Thymus (tissue), 11 donors: ENCODE data around the gene TEX101. TPM values are rescaled to one million over a fixed set of nuclear protein-coding genes. Genes with fewer than 3 reads are reported as not detected.
A peak's percentile ranks its signal among the peaks of the same experiment; 100 is the strongest.

Experiments
- DNase-seq, 9 donors: peaks; one replicate each; pipeline ENCODE4 v3.0.0-alpha.2; 2013; ENCODE audit warnings: low spot score in 9 of 9, low read depth in 6 of 9, missing footprints in 1 of 9
- H3K27ac ChIP-seq, 2 donors: one replicate each; pipeline ENCODE4 v1.5.1; 2013; ENCODE audit warnings: control low read depth in 1 of 2, low read depth in 1 of 2, low read length in 1 of 2, mild to moderate bottlenecking in 1 of 2, moderate library complexity in 1 of 2
- H3K27me3 ChIP-seq, 2 donors: one replicate each; pipeline ENCODE4 v1.5.1; 2013; ENCODE audit warnings: low read length in 1 of 2; ENCODE audit not compliant: control insufficient read depth in 2 of 2, insufficient read depth in 1 of 2
- H3K36me3 ChIP-seq, 2 donors: one replicate each; pipeline ENCODE4 v1.5.1; 2013; ENCODE audit warnings: low read length in 1 of 2, mild to moderate bottlenecking in 1 of 2, moderate library complexity in 1 of 2; ENCODE audit not compliant: control insufficient read depth in 2 of 2, insufficient read depth in 2 of 2
- H3K4me1 ChIP-seq, 2 donors: one replicate each; pipeline ENCODE4 v1.5.1; 2013; ENCODE audit warnings: low read length in 2 of 2; ENCODE audit not compliant: control insufficient read depth in 2 of 2, insufficient read depth in 2 of 2
- H3K4me3 ChIP-seq, 2 donors: one replicate each; pipeline ENCODE4 v1.5.1; 2013; ENCODE audit warnings: low read length in 2 of 2, control low read depth in 1 of 2, mild to moderate bottlenecking in 1 of 2
- H3K9me3 ChIP-seq, 2 donors: one replicate each; pipeline ENCODE4 v1.5.1; 2013; ENCODE audit warnings: low read length in 1 of 2, mild to moderate bottlenecking in 1 of 2; ENCODE audit not compliant: control insufficient read depth in 2 of 2, insufficient read depth in 1 of 2
- WGBS: extraction: QIAGEN DNeasy Blood & Tissue Kit; methylation state at CpG from one replicate; pipeline ENCODE4 v1.1.7; 2013; 5-methylcytosine and 5-hydroxymethylcytosine counted together
- polyA plus RNA-seq: library from polyadenylated mRNA; stranded (reverse); fragments of 200-250 nt; gene quantifications from one replicate; pipeline ENCODE4 v1.2.3, GENCODE V29; 2013
- total RNA-seq: library from RNA; stranded (reverse); fragments of 120-200 nt; gene quantifications from one replicate; pipeline ENCODE4 v1.2.4, GENCODE V29; 2013
- donor health status: healthy.

TEX101 gene
- total and polyA plus RNA-seq, 2 donors: 0.18 to 0.99 TPM

DNA sequence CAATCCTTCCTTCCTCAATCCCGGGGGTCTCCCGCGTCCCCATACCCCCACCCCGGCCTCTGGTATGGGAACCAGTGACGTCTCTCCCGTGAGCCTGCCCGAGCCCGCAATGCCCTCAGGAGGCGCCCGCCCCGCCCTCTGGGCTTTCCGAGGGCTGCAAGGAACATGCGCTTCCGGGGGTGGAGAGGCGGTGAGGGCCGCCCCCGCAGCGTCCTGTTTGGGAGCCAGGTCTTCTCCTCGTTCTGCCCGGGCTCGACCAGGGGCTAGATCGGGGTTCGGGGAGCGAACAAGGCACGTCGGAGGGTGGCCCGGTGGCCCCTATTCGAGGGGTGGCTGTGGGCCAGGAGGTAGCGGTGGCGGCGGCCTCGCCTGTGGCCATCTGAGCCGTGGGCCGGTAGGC, 6.6 kb upstream of the TEX101 start:
- H3K4me1 ChIP-seq: no peaks in the 10 kb centered on the region
- no peaks in the 10 kb centered on the region for H3K36me3 ChIP-seq
- DNase-seq: no peak
- H3K9me3 ChIP-seq: no peaks in the 10 kb centered on the region
- H3K27me3 ChIP-seq: peaks cover 0 to 4% of the 10 kb centered on the region in 2 donors
- no peak overlapping the region for H3K27ac ChIP-seq
- H3K4me3 ChIP-seq: no peak overlapping the region
- 93% methylated on average over 34 of the region's 34 CpGs for WGBS

DNA sequence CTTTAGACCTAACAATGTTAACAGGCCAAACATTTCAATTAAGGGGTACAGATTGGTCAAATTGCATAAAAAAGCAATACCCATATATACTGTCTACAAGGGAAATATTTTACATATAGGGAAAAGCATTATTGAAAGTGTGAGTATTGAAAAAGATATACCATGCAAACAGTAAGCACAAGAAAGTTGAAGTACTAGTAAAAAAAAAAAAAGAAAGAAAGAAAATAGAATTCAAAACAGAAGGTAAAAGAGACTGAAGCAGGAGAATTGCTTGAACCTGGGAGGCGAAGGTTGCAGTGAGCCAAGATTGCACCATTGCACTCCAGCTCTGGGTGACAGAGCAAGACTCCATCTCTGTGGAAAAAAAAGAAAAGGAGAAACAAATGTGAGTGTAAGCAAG, 5.3 kb upstream of the TEX101 start:
- Histone ChIP-seq H3K4me1 (no peaks in the 10 kb centered on the region), H3K9me3 (peaks cover 0 to 5% of the 10 kb centered on the region in 2 donors), H3K36me3 (no peaks in the 10 kb centered on the region), H3K27me3 (peaks cover 0 to 4% of the 10 kb centered on the region in 2 donors), H3K27ac (no peak overlapping the region), H3K4me3 (no peak overlapping the region)
- WGBS: 92% methylated on average over 1 of the region's 1 CpG
- DNase-seq: no peak

DNA sequence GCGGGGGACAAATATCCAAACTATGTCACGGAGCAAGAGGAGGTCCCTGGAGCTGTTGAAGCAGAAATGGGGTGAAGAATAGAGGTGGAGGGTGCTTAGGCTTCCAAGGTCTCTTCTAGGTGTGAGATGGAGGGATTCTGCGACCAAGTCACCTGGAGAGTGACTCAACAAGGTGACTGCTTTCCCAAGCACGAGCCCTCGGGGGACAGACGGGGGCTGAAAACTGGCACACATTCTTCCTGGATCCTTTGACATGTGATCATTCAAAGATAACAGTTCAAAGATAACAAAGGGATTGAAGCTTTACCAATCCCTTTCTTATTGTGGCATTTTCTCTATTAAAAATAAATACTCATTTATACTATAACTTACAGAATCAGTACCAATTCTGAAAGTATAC, 2.2 kb upstream of the TEX101 start:
- H3K27me3 ChIP-seq: no peaks in the 10 kb centered on the region
- H3K4me3 ChIP-seq: no peak overlapping the region
- 91% methylated on average over 6 of the region's 6 CpGs for WGBS
- H3K36me3 ChIP-seq: no peaks in the 10 kb centered on the region
- DNase-seq: no peak
- H3K4me1 ChIP-seq: no peaks in the 10 kb centered on the region
- peaks cover 0 to 8% of the 10 kb centered on the region in 2 donors for H3K9me3 ChIP-seq
- H3K27ac ChIP-seq: no peak overlapping the region

DNA sequence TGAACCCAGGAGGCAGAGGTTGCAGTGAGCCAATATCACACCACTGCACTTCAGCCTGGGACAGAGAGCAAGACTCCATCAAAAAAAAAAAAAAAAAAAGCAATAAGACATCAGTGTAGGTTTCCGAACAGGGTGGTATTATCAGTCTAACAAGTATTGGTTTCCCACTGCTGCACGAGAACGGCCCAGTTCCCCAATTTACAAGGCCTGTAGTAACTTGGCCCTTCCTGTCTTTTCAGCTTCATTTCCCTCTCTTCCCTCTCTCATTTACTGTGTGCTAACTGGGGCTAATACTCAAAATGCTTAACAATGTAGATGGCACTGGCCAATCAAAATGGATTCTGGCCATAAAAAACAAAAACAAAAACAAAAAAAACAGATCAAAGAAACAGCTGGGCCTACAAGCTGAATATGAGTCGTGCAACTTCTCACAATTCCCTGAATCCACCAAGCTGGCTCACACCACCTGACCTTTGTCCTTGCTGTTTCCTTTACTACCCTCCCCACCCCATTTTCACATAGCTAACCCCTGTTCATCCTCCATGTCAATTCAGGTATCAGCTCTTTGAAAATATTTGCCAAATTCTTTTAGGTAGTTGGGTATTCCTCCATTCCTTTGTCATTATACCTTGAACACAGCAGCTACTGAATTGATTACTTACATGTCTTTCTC, 2.4 kb downstream of the TEX101 start:
- DNase-seq: no peak
- Histone ChIP-seq H3K27ac (no peak overlapping the region), H3K4me3 (no peak overlapping the region), H3K9me3 (peaks cover 0 to 8% of the 10 kb centered on the region in 2 donors), H3K27me3 (no peaks in the 10 kb centered on the region), H3K36me3 (no peaks in the 10 kb centered on the region), H3K4me1 (no peaks in the 10 kb centered on the region)
- WGBS: 69% methylated on average over 4 of the region's 4 CpGs

DNA sequence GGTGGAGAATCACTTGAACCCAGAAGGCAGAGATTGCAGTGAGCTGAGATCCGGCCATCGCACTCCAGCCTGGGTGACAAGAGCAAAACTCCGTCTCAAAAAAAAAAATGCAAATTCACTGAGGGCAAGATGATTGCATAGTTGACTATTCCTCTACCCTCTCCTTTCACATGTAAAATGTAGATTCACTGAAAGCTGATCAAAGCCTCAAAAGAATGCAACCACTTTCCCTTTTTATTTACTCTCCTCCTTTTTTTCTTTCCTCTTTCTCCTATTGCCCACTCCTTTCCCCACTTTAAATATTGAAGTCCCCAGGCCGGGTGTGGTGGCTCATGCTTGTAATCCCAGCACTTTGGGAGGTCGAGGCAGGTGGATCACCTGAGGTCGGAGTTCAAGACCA, 6.3 kb downstream of the TEX101 start:
- no peak for DNase-seq
- H3K4me3 ChIP-seq: no peak overlapping the region
- H3K4me1 ChIP-seq: no peaks in the 10 kb centered on the region
- no peak overlapping the region for H3K27ac ChIP-seq
- H3K9me3 ChIP-seq: no peaks in the 10 kb centered on the region
- 92% methylated on average over 6 of the region's 6 CpGs for WGBS
- H3K27me3 ChIP-seq: no peaks in the 10 kb centered on the region
- no peaks in the 10 kb centered on the region for H3K36me3 ChIP-seq

DNA sequence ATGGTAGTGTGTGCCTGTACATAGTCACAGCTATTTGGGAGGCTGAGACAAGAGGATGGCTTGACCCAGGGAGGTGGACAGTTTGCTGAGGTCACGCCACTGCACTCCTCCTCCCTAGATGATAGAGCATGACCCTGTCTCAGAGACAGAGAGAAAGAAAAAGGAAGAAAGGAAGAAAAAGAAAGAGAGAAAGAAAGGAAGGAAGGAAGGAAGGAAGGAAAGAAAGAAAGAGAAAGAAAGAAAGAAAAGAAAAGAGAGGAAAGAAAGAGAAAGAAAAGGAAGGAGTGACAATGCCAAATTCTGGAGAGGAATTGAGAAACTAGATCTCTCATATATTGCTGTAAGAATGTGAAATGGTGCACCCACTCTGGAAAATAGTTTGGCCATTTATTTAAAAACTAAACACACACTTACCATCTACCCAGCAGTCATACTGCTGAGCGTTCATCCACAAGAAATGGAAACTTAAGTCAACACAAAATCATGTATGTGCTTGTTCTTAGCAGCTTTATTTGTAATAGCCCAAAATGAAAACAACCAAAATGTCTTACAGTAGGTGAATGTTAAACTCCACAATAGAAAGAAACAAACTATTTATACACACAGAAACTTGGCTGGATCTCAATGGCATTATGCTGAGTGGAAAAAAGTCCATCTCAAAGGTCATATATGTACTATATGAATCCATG, 7.5 kb downstream of the TEX101 start:
- H3K4me1 ChIP-seq: no peaks in the 10 kb centered on the region
- H3K9me3 ChIP-seq: no peaks in the 10 kb centered on the region
- no peaks in the 10 kb centered on the region for H3K36me3 ChIP-seq
- no peak for DNase-seq
- no peak overlapping the region for H3K27ac ChIP-seq
- 96% methylated on average over 2 of the region's 2 CpGs for WGBS
- H3K4me3 ChIP-seq: no peak overlapping the region
- no peaks in the 10 kb centered on the region for H3K27me3 ChIP-seq

DNA sequence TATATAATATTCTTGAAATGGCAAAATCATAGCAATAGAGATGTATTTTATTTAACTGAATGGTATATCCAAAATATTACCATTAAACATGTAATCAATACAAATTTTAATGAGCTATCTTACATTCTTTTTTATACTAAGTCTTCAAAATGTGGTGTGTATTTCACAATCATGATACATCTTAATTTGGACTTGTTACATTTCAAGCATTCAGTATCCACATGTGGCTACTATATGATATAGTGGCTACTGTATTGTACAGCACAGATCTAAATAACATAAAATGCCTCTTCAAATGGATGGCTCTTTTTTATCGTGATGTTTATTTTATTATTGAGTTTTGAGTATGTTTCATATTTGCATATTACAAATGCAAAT, 8.0 kb downstream of the TEX101 start:
- H3K4me1 ChIP-seq: no peaks in the 10 kb centered on the region
- 98% methylated on average over 1 of the region's 1 CpG for WGBS
- no peak for DNase-seq
- no peaks in the 10 kb centered on the region for H3K9me3 ChIP-seq
- H3K4me3 ChIP-seq: no peak overlapping the region
- no peaks in the 10 kb centered on the region for H3K36me3 ChIP-seq
- no peak overlapping the region for H3K27ac ChIP-seq
- no peaks in the 10 kb centered on the region for H3K27me3 ChIP-seq

DNA sequence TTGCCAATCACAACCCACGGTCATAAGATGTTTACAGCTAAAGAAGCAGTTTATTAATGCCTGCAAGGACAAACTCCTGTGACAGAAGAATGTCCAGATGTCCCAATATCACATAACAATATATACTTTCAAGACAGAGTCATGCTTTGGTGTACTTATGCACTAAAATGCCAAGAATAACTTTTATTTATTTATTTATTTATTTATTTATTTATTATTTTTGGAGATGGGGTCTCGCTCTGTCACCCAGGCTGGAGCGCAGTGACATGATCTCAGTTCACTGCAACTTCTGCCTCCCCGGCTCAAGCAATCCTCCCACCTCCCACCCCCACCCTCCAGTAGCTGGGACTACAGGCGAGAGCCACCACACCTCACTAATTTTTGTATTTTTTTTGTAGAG, 9.1 kb downstream of the TEX101 start:
- Histone ChIP-seq H3K27me3 (no peaks in the 10 kb centered on the region), H3K4me1 (no peaks in the 10 kb centered on the region), H3K27ac (no peak overlapping the region), H3K9me3 (no peaks in the 10 kb centered on the region), H3K36me3 (no peaks in the 10 kb centered on the region), H3K4me3 (no peak overlapping the region)
- WGBS: 94% methylated on average over 5 of the region's 5 CpGs
- no peak for DNase-seq

DNA sequence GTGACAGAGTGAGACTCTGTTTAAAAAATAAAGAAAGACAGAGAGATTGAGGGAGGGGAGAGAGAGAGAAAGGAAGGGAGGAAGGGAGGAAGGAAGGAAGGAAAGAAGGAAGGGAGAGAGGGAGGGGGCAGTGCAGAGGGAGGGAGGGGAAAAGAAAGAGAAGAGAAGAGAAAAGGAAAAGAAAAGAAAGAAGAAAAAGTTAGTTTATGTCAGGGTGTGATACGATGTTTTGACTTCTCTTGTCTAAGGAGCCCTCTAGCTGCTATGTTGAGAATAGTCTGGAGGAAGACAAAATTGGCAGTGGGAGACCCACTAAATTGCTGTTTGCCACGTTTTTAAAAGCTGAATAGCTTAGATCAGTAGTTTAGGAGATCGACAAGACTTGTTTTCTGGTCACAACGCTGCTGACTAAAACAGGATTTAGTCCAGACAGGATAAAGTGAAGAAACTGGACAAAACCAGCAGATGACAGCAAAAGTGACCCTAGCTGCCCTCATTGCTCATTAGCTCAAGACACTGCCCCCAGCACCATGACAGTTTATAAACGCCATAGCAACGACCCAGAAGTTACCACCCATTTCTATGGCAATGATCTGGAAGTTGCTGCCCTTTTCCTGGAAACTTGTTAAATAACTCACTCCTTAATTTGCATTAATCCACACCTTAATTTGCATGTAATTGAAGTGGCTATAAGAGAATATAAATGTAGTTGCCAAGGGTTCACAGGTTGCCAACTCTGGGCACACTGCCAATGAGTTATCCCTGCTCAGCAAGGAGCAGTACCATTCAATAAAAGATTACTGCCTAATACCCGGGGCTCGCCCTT, 11.1 kb downstream of the TEX101 start:
- Histone ChIP-seq H3K4me3 (no peak overlapping the region), H3K27me3 (no peaks in the 10 kb centered on the region), H3K36me3 (no peaks in the 10 kb centered on the region), H3K4me1 (no peaks in the 10 kb centered on the region), H3K9me3 (no peaks in the 10 kb centered on the region), H3K27ac (no peak overlapping the region)
- DNase-seq: peak in 1 of 9 donors; percentile 18
- 41% methylated on average over 8 of the region's 8 CpGs for whole genome bisulfite sequencing
